Limb (tissue), 2 donors: ENCODE results near the gene BRAF.
"Not testable (repeated sequence)": the region's sequence is repeated elsewhere in the genome, so short reads cannot be mapped to it uniquely, and the experiment has no call there.

Experiments used
- DNase-seq, 2 donors: peaks; one replicate each; pipeline ENCODE4 v3.0.0-alpha.2; 2016; ENCODE audit errors: extremely low spot score in 2 of 2

The BRAF gene

GRCh38 chr7:140683657-140684056, 241.1 kb downstream of the BRAF start:
- no peak for DNase-seq

- DNase-seq = no peak
Observed at GRCh38 chr7:140681766-140682165, 243.0 kb downstream of the BRAF start.

- no peak for DNase-seq
Observed at GRCh38 chr7:140680886-140681285, 243.8 kb downstream of the BRAF start.

- DNase-seq = no peak
Observed at GRCh38 chr7:140679186-140679585, 245.5 kb downstream of the BRAF start.

- DNase-seq = no peak
Observed at GRCh38 chr7:140678816-140679130, 246.0 kb downstream of the BRAF start.

GRCh38 chr7:140678081-140678815, 246.5 kb downstream of the BRAF start:
- no peak for DNase-seq

GRCh38 chr7:140677496-140677895, 247.2 kb downstream of the BRAF start:
- DNase-seq = no peak

- not testable (repeated sequence) for DNase-seq
Observed at GRCh38 chr7:140676956-140677355, 247.8 kb downstream of the BRAF start.

GRCh38 chr7:140676306-140676705, 248.4 kb downstream of the BRAF start:
- no peak for DNase-seq

GRCh38 chr7:140675726-140676125, 249.0 kb downstream of the BRAF start:
- no peak for DNase-seq

- peak in 1 of 2 donors; percentile 34 for DNase-seq
Observed at GRCh38 chr7:140674899-140675701, 249.6 kb downstream of the BRAF start.

GRCh38 chr7:140674356-140674800, 250.4 kb downstream of the BRAF start:
- no peak for DNase-seq

GRCh38 chr7:140673774-140674155, 251.0 kb downstream of the BRAF start:
- no peak for DNase-seq

- peak; percentile 38 to 79 for DNase-seq
Observed at GRCh38 chr7:140673063-140673773, 251.5 kb downstream of the BRAF start.

GRCh38 chr7:140672382-140673062, 252.2 kb downstream of the BRAF start, which contains the start of gene ADCK2:
ADCK2 (plus strand) TSS chr7:140672945; CDS start chr7:140673331, 386 bp downstream.
- peak in 1 of 2 donors; percentile 13 for DNase-seq

GRCh38 chr7:140671966-140672365, 252.8 kb downstream of the BRAF start:
- no peak for DNase-seq

GRCh38 chr7:140670343-140670935, 254.3 kb downstream of the BRAF start:
- DNase-seq = no peak

GRCh38 chr7:140669862-140670261, 254.9 kb downstream of the BRAF start:
- not testable (repeated sequence) for DNase-seq

- DNase-seq = no peak
Observed at GRCh38 chr7:140669352-140669751, 255.4 kb downstream of the BRAF start.
